PC-3 (cell line): ENCODE data around the gene MCF2L2. TPM values are rescaled to one million over a fixed set of nuclear protein-coding genes. Genes with fewer than 3 reads are reported as not detected.
"Not testable (repeated sequence)": the region's sequence is repeated elsewhere in the genome, so short reads cannot be mapped to it uniquely, and the experiment has no call there.

Source experiments
- ATAC-seq: fragments of 200-7000 bp; cut with Tn5 transposase; 2 replicates; pipeline ENCODE4 v1.9.1; 2020; ENCODE audit warnings: mild to moderate bottlenecking, moderate library complexity
- Bru-seq: library from RNA; stranded (reverse); fragments of 400-500 nt; gene quantifications from one replicate; lab custom pipeline; 2021; lab: Mats Ljungman, UMichigan
- BruChase-seq, 2 experiments: library from RNA; stranded (reverse); fragments of 400-500 nt; gene quantifications; one replicate each; lab custom pipeline; 2021; lab: Mats Ljungman, UMichigan
- BruUV-seq: library from RNA; stranded (reverse); fragments of 400-500 nt; replicated peaks from 2 replicates; lab custom pipeline; 2021; lab: Mats Ljungman, UMichigan
- CTCF ChIA-PET: fragments of 300-600 bp; sonication (Branson Sonifier 250); formaldehyde crosslinking; loops from one replicate; lab custom pipeline; 2022; ENCODE audit warnings: antibody characterized with exemption; lab: Charles Lee
- POLR2A ChIA-PET: fragments of 300-600 bp; sonication (Branson Sonifier 250); formaldehyde crosslinking; loops from one replicate; lab custom pipeline; 2022; ENCODE audit warnings: antibody characterized with exemption; ENCODE audit not compliant: unreplicated experiment; lab: Charles Lee
- DNase-seq: peaks from one replicate; pipeline ENCODE4 v3.0.0-alpha.2; 2015
- H2AFZ ChIP-seq: fragments of 300-600 bp; sonication (generic); 2 replicates; pipeline ENCODE4 v1.6.0; 2016; ENCODE audit warnings: antibody characterized with exemption, low read length
- H3F3A ChIP-seq: fragments of 300-600 bp; sonication (generic); one replicate; pipeline ENCODE4 v1.6.0; 2017; ENCODE audit warnings: antibody characterized with exemption, low read length, control low read depth, mild to moderate bottlenecking; ENCODE audit not compliant: unreplicated experiment
- H3K27ac ChIP-seq: fragments of 300-600 bp; sonication (generic); 2 replicates; pipeline ENCODE4 v1.5.1; 2016; ENCODE audit warnings: mild to moderate bottlenecking, low read length
- H3K27me3 ChIP-seq: fragments of 300-600 bp; sonication (generic); 2 replicates; pipeline ENCODE4 v1.6.1; 2016; ENCODE audit warnings: low read length, mixed read lengths
- H3K36me3 ChIP-seq: fragments of 300-600 bp; sonication (generic); 2 replicates; pipeline ENCODE4 v1.6.1; 2016; ENCODE audit warnings: low read depth, mixed run types, low read length, mixed read lengths
- H3K4me1 ChIP-seq: fragments of 300-600 bp; sonication (generic); 2 replicates; pipeline ENCODE4 v1.5.1; 2016; ENCODE audit warnings: low read length; ENCODE audit not compliant: insufficient read depth
- H3K4me2 ChIP-seq: fragments of 300-600 bp; sonication (generic); 2 replicates; pipeline ENCODE4 v1.6.0; 2016; ENCODE audit warnings: low read length
- H3K4me3 ChIP-seq: fragments of 300-600 bp; sonication (generic); 2 replicates; pipeline ENCODE4 v1.5.1; 2016; ENCODE audit warnings: mild to moderate bottlenecking, low read length, mixed read lengths
- H3K79me2 ChIP-seq: fragments of 300-600 bp; sonication (generic); 2 replicates; pipeline ENCODE4 v1.6.1; 2017; ENCODE audit warnings: low read length, mixed read lengths
- H3K9ac ChIP-seq: fragments of 300-600 bp; sonication (generic); 2 replicates; pipeline ENCODE4 v1.6.0; 2016; ENCODE audit warnings: mild to moderate bottlenecking, low read length
- H3K9me2 ChIP-seq: fragments of 300-600 bp; sonication (generic); replicated peaks from 2 replicates; pipeline ENCODE4 v1.6.1; 2016; ENCODE audit warnings: mixed run types, low read length, mixed read lengths
- H3K9me3 ChIP-seq: fragments of 300-600 bp; sonication (generic); 2 replicates; pipeline ENCODE4 v1.6.1; 2016; ENCODE audit warnings: low read length, mixed read lengths
- H4K20me1 ChIP-seq: fragments of 300-600 bp; sonication (generic); 2 replicates; pipeline ENCODE4 v1.6.1; 2016; ENCODE audit warnings: low read length, mixed read lengths
- CTCF ChIP-seq: fragments of 300-600 bp; sonication (generic); conservative IDR thresholded peaks from 2 replicates; pipeline ENCODE4 v1.5.1; 2017; ENCODE audit warnings: antibody characterized with exemption, low read depth, mild to moderate bottlenecking, low read length
- EZH2 ChIP-seq: fragments of 300-600 bp; sonication (generic); IDR thresholded peaks from one replicate; pipeline ENCODE4 v1.6.1; 2017; ENCODE audit warnings: antibody characterized with exemption, mild to moderate bottlenecking, low read length; ENCODE audit not compliant: unreplicated experiment
- EZH2phosphoT487 ChIP-seq: fragments of 300-600 bp; sonication (generic); IDR thresholded peaks from 2 replicates; pipeline ENCODE4 v1.6.1; 2018; ENCODE audit warnings: mild to moderate bottlenecking, antibody characterized with exemption, low read length, borderline replicate concordance
- intact Hi-C: fragments of 100-400 bp; cut with micrococcal nuclease; formaldehyde crosslinking; loops from 2 replicates; pipeline ENCODE4 v1.9.0; 2023
- long read RNA-seq: library from polyadenylated mRNA; unstranded; transcript quantifications from one replicate; pipeline ENCODE4 v2.0.0, GENCODE V29; 2021; ENCODE audit not compliant: unreplicated experiment
- total RNA-seq: library from RNA; depleted of rRNA; stranded (reverse); fragments of >200 nt; gene quantifications from 2 replicates; pipeline ENCODE4 v1.2.3, GENCODE V29; 2014; rRNA removed

Gene MCF2L2
- total RNA-seq (3.6 and 3.9 TPM in 2 replicates), Bru-seq, nascent RNA (percentile 49 among the genes with signal in this experiment), BruChase-seq, experiment 1, labeled RNA remaining after a 6-hour chase (percentile 37 among the genes with signal in this experiment), BruChase-seq, experiment 2, labeled RNA remaining after a 2-hour chase (percentile 48 among the genes with signal in this experiment)
- long read RNA-seq, partial matches to known transcripts = 4 of 20 reads
- long read RNA-seq, other reads (novel, unspliced or antisense) = 14 of 20 reads

GRCh38 chr3:183428447-183429211 lies at the start of gene MCF2L2:
Gene MCF2L2 (minus strand): TSS chr3:183428619. CDS start chr3:183427977, 642 bp downstream.
- Histone ChIP-seq H3K9ac (peak within 1 kb of the TSS; percentile 71), H3K4me3 (peak within 1 kb of the TSS; percentile 81), H3K27ac (no peak within 1 kb of the TSS), H3K79me2 (no peaks in the 10 kb centered on the region), H3K36me3 (no peaks in the 10 kb centered on the region), H4K20me1 (no peaks in the 10 kb centered on the region), H3K27me3 (no peaks in the 10 kb centered on the region), H2AFZ (peak within 1 kb of the TSS; percentile 96), H3K9me3 (no peaks in the 10 kb centered on the region), H3K9me2 (no peaks in the 10 kb centered on the region), H3K4me2 (peak within 1 kb of the TSS; percentile 92), H3K4me1 (0 out of 2 replicates have a peak, but pooled peaks cover 15% of the 10 kb centered on the region), H3F3A (no peaks in the 10 kb centered on the region)
- ChIA-PET CTCF (no interaction called here), POLR2A (interaction anchor here (0.6 to 0.7 kb wide), 3 partner anchors 38 to 206 kb away, joined by 3 to 5 read pairs (median 3); no protein-coding TSS in a partner anchor)
- peak; percentile 85 for ATAC-seq
- TF ChIP-seq EZH2 (no peak), EZH2phosphoT487 (no peak), CTCF (no peak)
- peak; percentile 72 for DNase-seq
- BruUV-seq = TSS peak; percentile 68
- intact Hi-C loops = loop anchor here (2.0 kb wide), 1 partner anchor 18 kb away; no protein-coding TSS in a partner anchor

- H4K20me1 ChIP-seq = no peaks in the 10 kb centered on the region
- TF ChIP-seq EZH2phosphoT487 (no peak), EZH2 (no peak), CTCF (no peak)
- no peaks in the 10 kb centered on the region for H3K9me3 ChIP-seq
- H3K4me1 ChIP-seq = peaks cover 4% of the 10 kb centered on the region; the same call in 1 of the 2 replicates
- no peaks in the 10 kb centered on the region for H3F3A ChIP-seq
- H3K9me2 ChIP-seq = no peaks in the 10 kb centered on the region
- no peak overlapping the region for H3K4me3 ChIP-seq
- no TSS peak for BruUV-seq
- no peaks in the 10 kb centered on the region for H3K36me3 ChIP-seq
- H2AFZ ChIP-seq = no peak overlapping the region
- no peak overlapping the region for H3K9ac ChIP-seq
- ATAC-seq (no peak), DNase-seq (no peak)
- intact Hi-C loops = loop anchor here (2.0 kb wide), 1 partner anchor 13 kb away; no protein-coding TSS in a partner anchor
- H3K79me2 ChIP-seq = no peaks in the 10 kb centered on the region
- no peak overlapping the region for H3K27ac ChIP-seq
- POLR2A ChIA-PET = no interaction called here
- no peak overlapping the region for H3K4me2 ChIP-seq
- peaks cover 5% of the 10 kb centered on the region; the same call in 1 of the 2 replicates for H3K27me3 ChIP-seq
- CTCF ChIA-PET = no interaction called here
Measured at GRCh38 chr3:183477801-183478456, 49.5 kb upstream of the MCF2L2 start.

GRCh38 chr3:183475764-183476162 lies 47.3 kb upstream of the MCF2L2 start:
- H3K4me2 ChIP-seq, POLR2A ChIA-PET, H3K27me3 ChIP-seq, H3K27ac ChIP-seq, BruUV-seq, H4K20me1 ChIP-seq, DNase-seq, H3K79me2 ChIP-seq, ATAC-seq, H3K36me3 ChIP-seq, H3K4me1 ChIP-seq, H3F3A ChIP-seq, H3K9ac ChIP-seq, CTCF ChIA-PET, H2AFZ ChIP-seq, H3K9me2 ChIP-seq, H3K9me3 ChIP-seq, H3K4me3 ChIP-seq: not testable (repeated sequence)
- intact Hi-C loops = loop anchor here (2.0 kb wide), 1 partner anchor 15 kb away; no protein-coding TSS in a partner anchor
